GM12801 (cell line): ENCODE data around the gene PIP5KL1.

ENCODE experiments used
- TF ChIP-seq, protein P1 (sequence below): IDR thresholded peaks from one replicate; pipeline ENCODE4 v1.5.1; 2011; ENCODE audit warnings: control low read depth; ENCODE audit not compliant: insufficient read length; ENCODE audit errors: extremely low read depth

Gene PIP5KL1

DNA sequence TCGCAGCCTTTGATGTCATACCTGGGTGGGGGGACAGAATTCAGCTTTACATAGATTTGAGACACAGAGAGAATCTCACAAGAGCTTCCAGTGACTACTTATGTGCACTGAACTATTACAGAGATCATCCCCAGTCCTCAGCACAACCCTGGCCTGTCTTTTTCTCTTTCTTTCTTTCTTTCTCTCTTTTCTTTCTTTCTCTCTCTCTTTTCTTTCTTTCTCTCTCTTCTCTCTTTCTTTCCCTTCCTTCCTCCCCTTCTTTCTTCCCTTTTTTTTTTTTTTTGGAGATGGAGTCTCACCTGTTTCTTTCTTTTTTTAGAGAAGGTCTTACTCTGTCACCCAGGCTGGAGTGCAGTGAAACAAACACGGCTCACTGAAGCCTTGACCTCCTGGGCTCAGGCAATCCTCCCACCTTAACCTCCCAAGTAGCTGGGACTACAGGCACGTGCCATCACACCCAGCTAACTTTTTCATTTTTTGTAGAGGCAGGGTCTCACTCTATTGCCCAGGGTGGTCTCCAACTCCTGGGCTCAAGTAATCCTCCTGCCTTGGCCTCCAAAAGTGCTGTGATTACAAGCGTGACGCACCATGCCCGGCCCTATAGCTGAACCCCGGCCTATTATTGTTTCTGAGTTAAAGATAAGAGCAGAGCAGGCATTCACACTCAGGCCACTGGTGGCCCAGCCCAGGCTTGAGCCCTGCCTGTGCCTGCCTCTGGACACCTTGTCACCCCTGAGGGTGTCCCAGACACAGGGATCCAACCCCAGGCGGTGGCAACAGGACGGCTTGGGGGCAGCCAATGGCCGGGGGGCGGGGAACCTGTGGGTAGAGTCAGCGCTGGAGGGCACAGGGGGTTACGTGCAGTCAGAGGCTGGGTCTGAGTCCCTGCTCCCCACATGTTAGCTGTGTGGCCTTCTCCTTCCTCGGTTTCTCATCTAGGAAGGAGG lies 4.3 kb downstream of the PIP5KL1 start:
- TF ChIP-seq, protein P1, sequence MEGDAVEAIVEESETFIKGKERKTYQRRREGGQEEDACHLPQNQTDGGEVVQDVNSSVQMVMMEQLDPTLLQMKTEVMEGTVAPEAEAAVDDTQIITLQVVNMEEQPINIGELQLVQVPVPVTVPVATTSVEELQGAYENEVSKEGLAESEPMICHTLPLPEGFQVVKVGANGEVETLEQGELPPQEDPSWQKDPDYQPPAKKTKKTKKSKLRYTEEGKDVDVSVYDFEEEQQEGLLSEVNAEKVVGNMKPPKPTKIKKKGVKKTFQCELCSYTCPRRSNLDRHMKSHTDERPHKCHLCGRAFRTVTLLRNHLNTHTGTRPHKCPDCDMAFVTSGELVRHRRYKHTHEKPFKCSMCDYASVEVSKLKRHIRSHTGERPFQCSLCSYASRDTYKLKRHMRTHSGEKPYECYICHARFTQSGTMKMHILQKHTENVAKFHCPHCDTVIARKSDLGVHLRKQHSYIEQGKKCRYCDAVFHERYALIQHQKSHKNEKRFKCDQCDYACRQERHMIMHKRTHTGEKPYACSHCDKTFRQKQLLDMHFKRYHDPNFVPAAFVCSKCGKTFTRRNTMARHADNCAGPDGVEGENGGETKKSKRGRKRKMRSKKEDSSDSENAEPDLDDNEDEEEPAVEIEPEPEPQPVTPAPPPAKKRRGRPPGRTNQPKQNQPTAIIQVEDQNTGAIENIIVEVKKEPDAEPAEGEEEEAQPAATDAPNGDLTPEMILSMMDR: no peak

DNA sequence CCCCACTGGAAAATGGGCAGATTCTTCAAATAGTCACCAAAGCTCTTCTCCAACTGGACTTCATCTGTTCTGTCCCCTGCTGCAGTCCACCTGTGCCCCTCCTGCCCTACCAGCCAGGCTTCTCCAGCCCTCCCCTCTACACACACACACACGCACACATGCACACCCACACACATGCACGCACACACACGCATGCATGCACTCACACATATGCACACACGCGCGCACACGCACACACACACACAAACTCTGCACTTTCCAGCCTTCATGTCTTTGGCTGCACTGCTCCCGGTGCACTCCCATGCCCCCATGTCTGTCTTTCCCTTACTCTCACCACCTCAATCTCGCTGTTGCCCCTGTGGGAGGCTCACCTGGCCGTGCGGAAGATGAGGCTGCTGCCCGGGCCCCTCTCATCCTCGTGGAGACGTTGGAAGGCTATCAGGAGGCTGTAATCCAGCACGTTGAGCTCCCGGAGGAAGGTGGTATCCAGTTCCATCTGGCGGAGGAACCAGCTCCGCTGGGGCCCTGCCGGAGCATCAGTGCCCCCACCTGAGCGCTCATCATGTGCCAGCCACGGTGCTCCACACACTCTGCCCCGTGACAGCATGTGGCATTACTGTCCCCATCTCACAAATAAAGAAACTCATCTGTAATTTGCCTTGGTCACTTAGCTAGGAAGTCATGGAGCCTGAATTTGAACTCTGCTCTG lies 5.7 kb downstream of the PIP5KL1 start:
- TF ChIP-seq, protein P1: no peak

DNA sequence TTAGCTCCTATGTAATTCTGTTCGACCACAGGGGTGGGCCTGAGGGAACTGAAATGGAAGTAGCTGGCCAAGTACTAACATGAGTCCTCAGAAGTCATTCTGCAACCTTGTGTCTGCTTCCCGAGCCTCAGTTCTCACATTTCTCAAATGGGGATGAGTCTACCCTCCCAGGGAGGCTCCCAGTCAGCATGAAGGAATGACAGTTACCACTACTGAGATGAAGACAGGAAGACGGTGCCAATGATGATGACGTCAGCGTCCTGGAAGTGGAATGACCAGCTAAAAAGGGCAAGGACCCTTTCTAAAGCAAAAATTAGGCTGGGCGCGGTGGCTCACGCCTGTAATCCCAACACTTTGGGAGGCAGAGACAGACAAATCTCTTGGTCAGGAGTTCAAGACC lies 6.8 kb downstream of the PIP5KL1 start:
- TF ChIP-seq, protein P1: no peak

DNA sequence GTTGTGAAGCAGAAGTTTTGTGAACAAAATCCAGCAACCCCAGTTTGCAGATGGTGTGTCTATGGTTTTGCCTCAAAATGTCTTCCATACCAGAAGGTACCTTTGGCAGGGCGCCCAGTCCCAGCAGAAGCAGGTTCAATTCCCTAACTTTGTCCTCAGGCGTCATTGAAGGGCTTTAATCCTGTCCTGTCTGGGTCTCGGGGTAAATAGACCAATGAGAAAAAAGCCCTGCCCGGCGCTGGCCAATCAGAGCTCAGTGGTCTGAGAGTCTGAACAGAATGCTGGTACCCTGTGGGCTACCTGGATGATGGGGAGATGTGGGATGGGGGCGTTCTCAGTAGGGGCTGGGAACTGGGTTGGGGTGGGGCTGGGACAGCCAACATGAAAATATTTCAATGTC lies 7.5 kb downstream of the PIP5KL1 start:
- TF ChIP-seq, protein P1: no peak

DNA sequence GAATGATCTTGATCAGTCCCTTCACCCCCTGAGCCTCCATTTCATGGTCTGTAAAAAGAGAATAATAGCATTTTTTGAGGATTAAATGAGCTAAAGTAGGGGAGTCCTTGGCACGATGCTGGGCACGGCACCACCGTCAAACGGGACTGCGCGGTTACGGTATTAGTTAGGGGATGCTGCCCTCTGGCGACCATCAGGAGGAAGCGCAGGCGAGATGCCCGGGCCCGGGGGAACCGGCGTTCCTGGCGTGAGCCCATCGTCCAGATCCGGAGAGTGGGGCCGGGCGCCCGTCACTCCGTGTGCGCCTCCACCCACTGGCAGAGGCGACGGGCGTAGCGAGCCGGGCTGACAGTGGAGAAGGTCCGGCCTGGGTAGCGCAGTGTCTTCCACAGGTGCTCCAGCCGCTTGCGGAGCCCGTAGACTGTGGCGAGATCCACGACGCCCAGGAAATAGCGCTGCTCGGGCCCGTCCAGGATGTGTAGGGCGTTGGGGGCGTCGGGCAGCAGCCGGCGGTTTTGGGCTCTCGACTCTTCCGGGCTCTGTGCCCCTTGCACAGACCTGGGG lies 8.9 kb downstream of the PIP5KL1 start:
- TF ChIP-seq, protein P1: no peak

DNA sequence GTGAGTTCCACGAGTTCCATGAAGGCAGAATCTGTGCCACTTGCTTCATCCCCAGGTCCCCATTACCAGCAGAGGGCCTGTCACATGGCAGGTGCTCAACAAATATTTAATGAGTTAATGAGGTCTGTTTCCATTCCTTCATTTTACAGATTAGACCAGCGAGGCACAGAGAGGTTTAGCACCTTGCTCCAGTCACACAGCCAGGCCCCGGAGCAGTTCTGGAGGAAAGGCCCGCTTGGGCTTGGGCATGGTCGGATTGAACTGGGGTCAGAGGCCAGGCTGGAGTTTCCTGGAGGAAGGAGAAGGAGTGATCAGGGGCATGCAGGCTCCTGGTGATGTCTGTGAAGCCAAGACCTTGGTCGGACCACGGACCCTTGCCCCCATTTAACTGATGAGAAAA lies 9.8 kb downstream of the PIP5KL1 start:
- TF ChIP-seq, protein P1: no peak

DNA sequence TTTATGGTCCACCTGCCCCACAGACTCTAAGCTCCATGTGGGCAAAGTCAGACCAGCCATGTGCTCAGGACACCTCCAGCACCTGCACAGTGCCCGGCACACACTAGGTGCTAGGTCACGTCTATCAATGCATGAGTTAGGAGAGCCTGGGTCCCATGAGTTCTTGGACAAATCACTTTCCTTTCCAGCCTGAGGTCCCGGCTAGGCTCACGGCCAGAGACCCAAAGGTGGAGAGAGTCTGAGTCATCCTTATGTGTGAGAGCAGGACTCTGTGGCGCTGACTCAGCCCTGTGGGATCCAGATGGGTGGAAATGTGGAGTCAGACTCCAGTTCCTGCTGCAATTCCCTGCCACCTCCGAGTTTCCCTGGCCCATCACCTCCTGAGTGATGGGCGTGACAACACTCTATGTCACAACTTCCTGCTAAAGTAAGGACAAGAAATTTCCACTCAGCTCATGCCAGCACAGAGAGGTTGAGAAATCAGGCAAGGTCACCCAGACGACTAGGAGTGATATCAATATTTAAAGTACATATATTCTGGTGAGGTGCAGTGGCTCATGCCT lies 11.2 kb downstream of the PIP5KL1 start:
- TF ChIP-seq, protein P1: no peak
